ENCODE data around the gene OXGR1.
A peak's percentile ranks its signal among the peaks of the same experiment; 100 is the strongest.

OXGR1 gene

GRCh38 chr13:96966415-96967102 is 27.7 kb downstream of the OXGR1 start:
- no peak for TF ChIP-seq CTCF (IDR thresholded peaks at IDR 0.05)

- 0 out of 2 replicates have a peak, but pooled peaks have one; percentile 17 for TF ChIP-seq CTCF (IDR thresholded peaks at IDR 0.05)
Observed at GRCh38 chr13:96963786-96964475, 30.3 kb downstream of the OXGR1 start.

- no peak for TF ChIP-seq CTCF (IDR thresholded peaks at IDR 0.05)
Observed at GRCh38 chr13:96960379-96960778, 33.9 kb downstream of the OXGR1 start.

- peak; percentile 60 for TF ChIP-seq CTCF (IDR thresholded peaks at IDR 0.05)
Observed at GRCh38 chr13:96958286-96958891, 35.9 kb downstream of the OXGR1 start.

GRCh38 chr13:96952595-96952994 is 41.7 kb downstream of the OXGR1 start:
- no peak for TF ChIP-seq CTCF (IDR thresholded peaks at IDR 0.05)

- TF ChIP-seq CTCF (IDR thresholded peaks at IDR 0.05): no peak
Observed at GRCh38 chr13:96948127-96948526, 46.1 kb downstream of the OXGR1 start.

- no peak for TF ChIP-seq CTCF (IDR thresholded peaks at IDR 0.05)
Observed at GRCh38 chr13:96947343-96947910, 46.8 kb downstream of the OXGR1 start.

All from LNCAP (cell line).